HG03095 (cell line): Measurements from ENCODE around the gene MAPRE2.
"Not testable (repeated sequence)": the region's sequence is repeated elsewhere in the genome, so short reads cannot be mapped to it uniquely, and the experiment has no call there.

Source experiments
- ATAC-seq: cut with Tn5 transposase; IDR thresholded peaks from one replicate; pipeline ENCODE4 v1.9.1; 2021; ENCODE audit warnings: moderate library complexity; ENCODE audit not compliant: unreplicated experiment

Gene MAPRE2

GRCh38 chr18:35143622-35144596 is 102.7 kb downstream of the MAPRE2 start:
- ATAC-seq: no peak

DNA sequence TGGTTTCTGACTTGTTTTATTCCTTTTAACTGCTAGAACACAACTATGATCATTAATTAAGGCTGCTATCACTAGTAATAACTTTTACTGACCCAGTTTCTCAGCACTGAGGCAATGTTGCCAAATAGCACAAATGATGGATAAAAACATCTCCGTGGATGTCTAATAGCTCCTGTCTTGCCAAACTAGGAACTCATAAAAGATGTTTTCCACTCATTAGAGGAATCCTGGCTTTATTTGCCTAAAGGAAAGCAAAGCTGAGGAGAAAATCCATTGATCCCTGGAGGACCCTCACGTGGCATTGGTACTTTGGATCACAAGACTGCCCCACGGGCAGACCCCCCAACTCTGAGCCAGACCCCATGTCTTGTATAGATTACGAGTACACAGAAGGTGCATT is 103.5 kb downstream of the MAPRE2 start:
- ATAC-seq: no peak

DNA sequence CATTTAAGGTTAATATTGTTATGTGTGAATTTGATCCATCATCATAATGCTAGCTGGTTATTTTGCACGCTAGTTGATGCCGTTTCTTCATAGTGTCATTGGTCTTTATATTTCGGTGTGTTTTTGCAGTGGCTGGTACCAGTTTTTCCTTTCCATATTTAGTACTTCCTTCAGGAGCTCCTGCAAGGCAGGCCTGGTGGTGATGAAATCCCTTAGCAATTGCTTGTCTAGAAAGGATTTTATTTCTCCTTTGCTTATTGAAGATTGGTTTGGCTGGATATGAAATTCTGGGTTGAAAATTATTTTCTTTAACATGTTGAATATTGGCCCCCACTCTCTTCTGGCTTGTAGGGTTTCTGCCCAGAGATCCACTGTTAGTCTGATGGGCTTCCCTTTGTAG is 109.0 kb downstream of the MAPRE2 start:
- ATAC-seq: not testable (repeated sequence)

DNA sequence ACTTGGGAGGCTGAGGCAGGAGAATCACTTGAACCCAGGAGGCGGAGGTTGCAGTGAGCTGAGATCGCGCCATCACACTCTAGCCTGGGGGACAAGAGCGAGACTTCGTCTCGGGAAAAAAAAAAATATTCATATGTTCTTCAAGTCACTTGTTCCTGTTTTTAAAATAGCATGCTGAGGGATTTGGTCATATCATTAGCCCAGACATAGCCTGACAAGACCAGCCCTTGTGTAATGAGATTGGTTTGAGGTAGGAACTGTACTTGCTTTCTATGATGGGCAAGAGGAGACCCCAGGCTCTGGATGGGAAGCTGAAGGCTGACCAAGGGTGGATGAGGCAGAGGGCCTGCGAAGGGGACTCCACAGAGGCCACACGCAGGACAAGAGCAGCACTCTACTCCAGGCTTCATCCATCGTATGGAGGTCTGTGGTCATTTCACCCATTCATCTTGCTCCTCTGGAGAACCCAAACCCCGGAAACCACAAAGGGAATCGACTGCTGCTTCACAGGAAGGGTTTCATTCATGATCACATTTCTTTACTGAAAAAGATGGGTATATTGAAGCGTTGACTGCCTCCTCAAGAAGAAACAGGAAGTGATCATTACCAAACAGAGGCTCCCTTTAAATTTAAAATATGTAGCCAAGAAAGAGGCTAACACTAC is 112.5 kb downstream of the MAPRE2 start:
- no peak for ATAC-seq

- ATAC-seq: no peak
These were observed 114.3 kb downstream of the MAPRE2 start for GRCh38 chr18:35155398-35156117.

DNA sequence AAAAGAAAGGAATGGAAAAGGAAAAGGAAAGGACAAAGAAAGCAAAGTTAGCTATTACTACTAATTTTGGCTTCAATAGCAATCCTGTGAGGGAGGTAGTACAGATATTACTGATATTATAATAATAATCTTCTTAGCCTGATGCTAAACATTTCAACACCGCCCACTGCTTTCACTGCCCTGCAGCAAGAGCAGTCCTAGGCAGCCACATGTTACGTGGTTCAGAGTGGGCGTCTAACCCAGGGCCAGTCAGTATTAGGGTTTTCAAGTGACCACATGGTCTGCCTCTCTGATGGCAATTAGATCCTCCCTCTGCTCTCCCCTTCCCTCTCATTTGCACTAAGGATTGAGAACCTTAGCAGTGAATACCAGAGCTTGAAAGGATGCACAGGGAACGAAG is 116.0 kb downstream of the MAPRE2 start:
- no peak for ATAC-seq

- ATAC-seq: peak; percentile 60
These were observed 117.7 kb downstream of the MAPRE2 start for GRCh38 chr18:35158728-35159450.

DNA sequence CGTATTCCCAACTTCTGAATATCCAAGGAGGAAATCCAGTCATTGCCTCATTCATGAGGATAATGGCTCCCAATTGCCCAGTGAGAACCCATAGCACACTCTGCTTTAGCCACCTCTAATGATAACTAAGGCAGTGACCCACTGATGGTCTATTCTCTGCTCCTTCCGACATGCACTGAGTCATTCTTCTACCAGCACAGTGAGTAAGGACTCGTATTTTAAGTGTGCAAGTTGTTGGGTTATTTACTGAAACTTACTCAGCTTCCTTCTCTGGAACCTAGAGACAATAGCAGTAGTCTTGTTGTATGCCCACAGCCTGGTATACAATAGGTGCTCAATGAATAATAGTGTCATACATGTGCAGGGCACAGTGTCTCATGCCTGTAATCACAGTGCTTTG is 118.6 kb downstream of the MAPRE2 start:
- ATAC-seq: no peak

DNA sequence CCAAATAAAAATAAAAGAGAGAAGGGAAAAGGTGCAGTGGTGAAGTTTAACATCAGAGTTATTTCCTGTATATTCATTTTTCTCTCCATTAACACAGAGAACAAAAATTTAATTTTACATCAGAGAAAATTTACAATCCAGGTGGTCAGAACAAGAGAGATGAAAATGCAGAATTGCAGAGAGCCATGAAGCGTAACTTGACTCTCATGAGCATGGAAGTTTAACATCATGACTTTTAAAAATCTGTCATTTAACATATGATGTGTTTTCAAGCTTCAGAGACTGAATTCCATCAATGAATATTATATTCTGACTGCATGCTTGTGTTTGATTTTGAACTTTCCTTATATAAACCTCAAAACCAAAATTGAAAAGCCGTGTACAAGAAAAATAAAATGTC is 120.3 kb downstream of the MAPRE2 start:
- ATAC-seq: no peak

DNA sequence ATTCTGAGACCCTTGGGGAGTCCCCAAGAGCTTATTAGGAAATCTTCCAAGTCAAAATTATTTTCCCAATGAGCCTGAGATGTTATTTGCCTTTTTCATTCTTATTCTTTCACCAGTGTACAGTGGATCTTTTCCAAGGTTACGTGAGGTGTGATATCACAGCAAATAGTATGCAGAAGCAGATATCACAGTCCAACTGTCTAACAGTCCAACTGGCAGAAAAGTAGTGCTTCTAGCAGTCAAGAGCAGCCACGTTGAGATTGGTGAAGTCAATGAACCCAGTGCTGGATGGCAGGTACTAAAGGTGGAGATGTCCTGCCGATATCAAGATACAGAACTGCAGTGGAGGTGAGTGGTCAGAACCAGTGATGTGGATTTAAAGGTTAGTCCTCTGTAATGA is 120.7 kb downstream of the MAPRE2 start:
- no peak for ATAC-seq

- no peak for ATAC-seq
These were observed 121.9 kb downstream of the MAPRE2 start for GRCh38 chr18:35163014-35163539.

DNA sequence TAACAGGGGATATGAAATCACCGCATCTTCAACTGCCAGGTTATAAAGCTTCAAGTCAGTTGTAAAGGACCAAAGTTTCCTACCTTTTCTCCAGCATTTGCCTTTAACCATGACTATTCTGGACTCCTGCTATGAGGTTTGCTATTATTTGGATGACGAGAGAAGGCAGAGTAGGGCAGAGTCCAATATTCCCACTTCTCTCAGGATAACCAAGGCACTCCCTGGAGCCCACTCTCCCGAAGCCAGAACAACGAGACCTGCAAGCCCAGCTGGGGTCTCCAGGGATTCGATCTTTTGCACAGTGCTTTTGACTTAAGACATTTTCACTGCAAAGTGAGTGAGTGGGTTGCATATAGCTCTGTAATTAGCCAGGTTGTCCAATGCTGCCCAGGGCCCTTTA is 122.5 kb downstream of the MAPRE2 start:
- ATAC-seq: no peak

DNA sequence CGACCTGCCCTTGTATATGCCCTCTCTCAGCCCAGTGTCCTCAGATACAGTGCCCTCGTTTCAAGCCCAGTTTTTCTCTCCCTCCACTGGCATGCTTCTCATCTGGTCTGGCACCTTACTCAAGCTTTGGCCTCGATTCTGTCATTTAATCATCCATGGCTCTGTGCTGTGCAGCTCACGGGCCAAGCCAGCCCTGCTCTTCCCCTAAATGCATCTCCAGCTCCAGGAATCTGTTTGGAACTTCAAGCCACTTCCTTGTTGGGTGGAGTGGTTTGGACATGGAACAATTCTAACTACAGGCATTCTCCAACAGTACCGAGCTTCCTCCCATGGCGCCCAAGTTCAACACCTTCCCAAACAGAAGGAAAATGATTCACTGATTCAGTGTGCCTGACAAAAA is 122.9 kb downstream of the MAPRE2 start:
- no peak for ATAC-seq

GRCh38 chr18:35167332-35167731 is 126.1 kb downstream of the MAPRE2 start:
- ATAC-seq: no peak

DNA sequence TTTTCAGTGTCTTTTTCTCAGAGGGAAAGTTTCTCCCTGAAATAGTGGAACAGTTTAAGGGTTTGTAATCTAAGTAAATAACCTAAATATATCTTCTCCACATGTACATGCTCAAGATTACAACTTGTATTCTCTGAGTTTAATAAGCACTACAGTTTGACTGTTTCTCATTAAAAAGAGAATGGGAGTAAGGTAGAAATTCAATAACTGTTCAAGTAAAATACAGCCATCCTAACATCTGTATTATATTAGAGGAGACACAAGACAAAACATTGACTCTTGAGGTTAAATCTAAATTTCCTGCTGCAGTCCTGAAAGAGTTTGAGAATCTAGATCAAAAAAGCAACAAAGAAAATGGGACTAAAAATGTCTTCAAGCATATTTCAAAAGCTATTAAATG is 126.6 kb downstream of the MAPRE2 start:
- no peak for ATAC-seq

GRCh38 chr18:35170323-35170722 is 129.1 kb downstream of the MAPRE2 start:
- not testable (repeated sequence) for ATAC-seq

DNA sequence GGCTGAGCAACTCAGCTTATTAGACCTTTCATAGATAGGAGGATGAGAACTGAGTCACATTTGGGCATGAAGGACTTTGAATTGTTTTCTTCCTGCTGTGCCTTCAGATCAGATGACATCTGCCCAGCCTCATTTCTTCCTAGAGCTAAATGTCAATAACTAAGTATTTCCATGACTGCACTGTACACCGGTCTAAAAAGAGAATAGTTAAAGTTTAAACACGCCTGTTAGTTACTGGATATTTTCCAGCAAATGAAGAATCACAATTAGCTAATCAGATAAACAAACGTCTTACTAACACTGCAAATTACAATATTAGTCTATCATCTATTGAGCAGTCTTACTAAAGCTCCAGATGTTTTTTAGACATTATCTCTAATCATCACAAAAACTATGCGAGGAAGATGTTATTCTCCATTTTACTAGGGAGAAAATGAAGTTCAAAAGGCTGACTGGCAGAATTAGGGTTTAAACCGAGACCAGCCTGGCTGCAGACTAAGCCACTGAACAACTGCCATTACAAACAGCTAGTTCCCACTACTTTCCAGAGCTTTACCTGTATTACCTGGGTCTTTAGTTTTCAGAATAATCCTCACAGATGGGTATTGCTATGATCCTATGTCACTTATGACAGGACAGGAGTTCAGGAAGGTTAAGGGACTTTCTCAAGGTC is 130.2 kb downstream of the MAPRE2 start:
- ATAC-seq: no peak

GRCh38 chr18:35172009-35172408 is 130.8 kb downstream of the MAPRE2 start:
- no peak for ATAC-seq

DNA sequence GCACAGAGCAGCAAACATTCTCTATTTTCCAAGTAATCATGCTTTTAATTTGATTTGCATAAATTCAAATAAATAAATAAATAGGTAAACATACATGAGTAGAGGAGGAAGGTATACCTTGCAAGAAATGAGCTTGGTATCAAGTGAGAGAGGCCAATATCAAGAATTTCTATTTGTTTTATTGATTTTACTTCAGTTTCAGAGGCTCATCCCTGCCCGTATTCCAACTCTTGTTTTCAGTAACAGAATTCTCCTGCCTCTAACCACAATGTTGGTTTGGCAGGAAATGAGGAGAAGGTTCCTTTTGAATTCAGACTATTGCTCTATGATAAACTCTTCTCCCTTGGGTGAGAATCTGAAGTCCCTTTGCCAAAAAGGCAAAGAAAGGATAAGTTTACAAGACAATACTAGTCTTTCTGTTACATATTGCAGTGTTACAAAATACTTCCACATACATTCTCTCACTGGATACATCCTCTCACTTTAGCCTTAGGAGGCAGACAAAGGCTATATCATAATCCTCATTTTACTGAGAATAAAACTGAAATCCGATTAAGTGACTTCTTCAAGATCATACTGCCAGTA is 131.3 kb downstream of the MAPRE2 start:
- ATAC-seq: no peak
